GM13976 (cell line): Measurements from ENCODE around the gene JPT1.

ENCODE experiments used
- DNase-seq: peaks from one replicate; pipeline ENCODE4 v3.0.0; 2012; ENCODE audit warnings: low spot score
- in situ Hi-C: fragments of 300-500 bp; cut with MboI; formaldehyde crosslinking; loops from one replicate; pipeline ENCODE4 v1.12.0; 2022; ENCODE audit warnings: low sequenced_read_pairs, mixed read lengths, inconsistent platforms; ENCODE audit not compliant: unreplicated experiment
- TF ChIP-seq, protein P1 (sequence below): IDR thresholded peaks from 2 replicates; pipeline ENCODE4 v1.5.1; 2012; ENCODE audit warnings: borderline replicate concordance, mild to moderate bottlenecking; ENCODE audit not compliant: insufficient read depth; ENCODE audit errors: extremely low read depth, missing control alignments, control extremely low read depth

Gene JPT1

DNA sequence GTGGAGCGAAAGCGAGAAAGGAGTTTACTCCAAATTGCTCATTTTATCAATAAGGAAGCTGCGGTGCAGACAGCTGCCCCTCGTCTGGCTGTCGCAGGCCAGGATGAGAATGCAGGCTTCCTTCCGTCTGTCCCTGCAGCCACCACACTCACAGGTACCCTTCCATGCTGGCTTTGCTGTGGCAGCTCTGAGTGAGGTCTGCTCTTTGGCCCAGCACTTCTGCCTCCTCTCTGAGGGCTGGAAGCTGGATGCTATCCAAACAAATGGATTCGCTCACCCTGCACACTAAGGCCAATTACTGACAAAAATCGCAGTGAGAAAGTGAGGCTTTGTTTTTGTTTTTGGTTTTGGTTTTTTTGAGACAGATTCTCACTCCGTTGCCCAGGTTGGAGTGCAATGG is 37.6 kb downstream of the JPT1 start:
- TF ChIP-seq, protein P1, sequence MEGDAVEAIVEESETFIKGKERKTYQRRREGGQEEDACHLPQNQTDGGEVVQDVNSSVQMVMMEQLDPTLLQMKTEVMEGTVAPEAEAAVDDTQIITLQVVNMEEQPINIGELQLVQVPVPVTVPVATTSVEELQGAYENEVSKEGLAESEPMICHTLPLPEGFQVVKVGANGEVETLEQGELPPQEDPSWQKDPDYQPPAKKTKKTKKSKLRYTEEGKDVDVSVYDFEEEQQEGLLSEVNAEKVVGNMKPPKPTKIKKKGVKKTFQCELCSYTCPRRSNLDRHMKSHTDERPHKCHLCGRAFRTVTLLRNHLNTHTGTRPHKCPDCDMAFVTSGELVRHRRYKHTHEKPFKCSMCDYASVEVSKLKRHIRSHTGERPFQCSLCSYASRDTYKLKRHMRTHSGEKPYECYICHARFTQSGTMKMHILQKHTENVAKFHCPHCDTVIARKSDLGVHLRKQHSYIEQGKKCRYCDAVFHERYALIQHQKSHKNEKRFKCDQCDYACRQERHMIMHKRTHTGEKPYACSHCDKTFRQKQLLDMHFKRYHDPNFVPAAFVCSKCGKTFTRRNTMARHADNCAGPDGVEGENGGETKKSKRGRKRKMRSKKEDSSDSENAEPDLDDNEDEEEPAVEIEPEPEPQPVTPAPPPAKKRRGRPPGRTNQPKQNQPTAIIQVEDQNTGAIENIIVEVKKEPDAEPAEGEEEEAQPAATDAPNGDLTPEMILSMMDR: no peak
- in situ Hi-C loops: no loop called here
- DNase-seq: no peak

DNA sequence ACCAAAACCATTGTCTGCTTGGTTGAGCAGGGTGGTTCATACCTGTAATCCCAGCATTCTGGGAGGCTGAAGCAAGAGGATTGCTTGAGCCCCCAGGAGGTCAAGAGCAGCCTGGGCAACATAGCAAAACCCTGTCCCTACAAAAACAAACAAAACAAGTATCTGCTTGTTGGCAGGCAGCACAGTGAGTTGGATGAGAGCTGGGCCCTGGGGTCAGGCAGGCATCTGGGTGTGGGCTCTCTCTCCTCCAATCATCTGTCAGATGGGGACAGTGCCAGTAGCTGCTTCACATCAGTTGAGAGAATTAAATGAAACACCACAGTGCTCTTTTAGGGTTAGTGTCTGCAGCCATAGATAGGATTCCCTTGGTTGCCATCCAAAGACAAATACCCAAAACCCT is 38.8 kb downstream of the JPT1 start:
- TF ChIP-seq, protein P1: no peak
- in situ Hi-C loops: no loop called here
- no peak for DNase-seq

DNA sequence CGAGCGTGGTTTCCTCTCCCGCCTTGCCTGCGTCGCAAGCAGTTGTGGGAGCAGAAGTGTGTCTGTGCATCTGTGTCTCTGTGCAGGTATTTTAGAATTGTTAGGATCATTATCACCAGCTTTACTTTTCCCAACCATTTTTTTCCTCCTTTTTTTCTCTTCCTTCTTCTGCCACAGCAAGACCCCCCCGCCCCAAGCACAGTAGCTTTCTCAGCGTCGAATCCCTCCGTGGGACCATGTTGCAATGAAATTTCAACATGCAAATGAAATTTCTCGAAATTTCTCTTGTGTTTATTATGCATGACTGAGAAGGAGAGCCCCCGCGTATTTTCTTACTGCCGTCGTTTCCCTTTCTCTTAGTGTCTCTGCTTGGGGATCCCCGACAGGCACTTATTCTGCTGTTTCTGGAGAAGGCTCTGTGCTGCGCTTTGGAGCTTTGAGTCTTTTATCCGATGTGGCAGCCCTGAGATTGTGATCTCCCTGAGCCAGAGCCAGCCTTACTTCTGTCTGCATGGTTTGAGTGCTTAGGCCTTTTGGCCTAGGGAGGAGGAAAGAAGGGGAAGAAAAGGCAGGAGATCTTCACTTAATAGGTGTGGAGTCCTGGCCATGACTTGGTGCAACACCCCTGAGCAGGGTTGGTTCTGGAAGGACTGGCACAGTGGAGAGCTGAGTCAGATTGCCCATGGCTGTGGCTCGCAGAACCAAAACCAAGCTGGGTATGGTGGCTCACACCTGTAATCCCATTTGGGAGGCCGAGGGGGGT is 39.6 kb downstream of the JPT1 start:
- peak; percentile 76 for DNase-seq
- in situ Hi-C loops: no loop called here

DNA sequence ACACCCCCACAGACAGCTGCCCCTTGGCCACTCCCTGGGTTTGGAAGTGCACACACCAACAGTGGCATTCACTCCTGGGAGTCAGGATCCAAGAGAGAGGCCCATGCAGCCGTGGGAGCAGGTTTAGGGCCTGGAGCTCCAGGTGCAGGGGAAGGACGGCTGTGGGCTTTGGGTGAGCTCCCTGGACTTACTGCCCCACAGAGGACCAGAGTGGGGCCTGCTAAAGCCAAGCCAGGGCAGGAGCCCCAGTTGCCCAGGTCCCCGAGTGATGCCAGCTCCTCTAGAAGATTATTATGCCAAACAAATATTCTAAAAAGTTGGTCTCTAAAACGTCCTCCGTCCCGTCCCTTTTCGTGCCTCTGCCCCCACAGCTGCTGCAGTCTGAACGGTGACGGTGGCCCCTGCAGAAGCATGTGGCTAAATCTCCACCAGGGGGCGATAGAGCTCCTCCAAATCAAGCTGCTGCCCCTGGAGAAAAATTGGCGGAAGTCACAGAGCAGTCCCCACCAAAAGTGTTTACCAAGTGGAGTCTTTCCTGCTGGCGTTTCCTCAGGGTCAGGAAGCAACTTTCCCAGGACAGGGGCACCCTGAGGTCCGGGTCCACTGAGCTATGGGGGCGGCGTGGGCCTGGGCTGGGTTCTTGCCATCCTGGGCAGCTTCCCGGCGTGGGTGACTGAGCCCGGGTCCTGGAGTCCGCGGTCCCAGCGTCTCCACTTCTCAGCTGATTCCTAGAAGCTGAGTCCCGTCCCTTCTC is 40.3 kb downstream of the JPT1 start:
- TF ChIP-seq, protein P1: peak; percentile 85
- in situ Hi-C loops: no loop called here
- peak; percentile 90 for DNase-seq

More for the DNA sequence above, 39.6 kb downstream of the JPT1 start:
- TF ChIP-seq, protein P1: no peak

DNA sequence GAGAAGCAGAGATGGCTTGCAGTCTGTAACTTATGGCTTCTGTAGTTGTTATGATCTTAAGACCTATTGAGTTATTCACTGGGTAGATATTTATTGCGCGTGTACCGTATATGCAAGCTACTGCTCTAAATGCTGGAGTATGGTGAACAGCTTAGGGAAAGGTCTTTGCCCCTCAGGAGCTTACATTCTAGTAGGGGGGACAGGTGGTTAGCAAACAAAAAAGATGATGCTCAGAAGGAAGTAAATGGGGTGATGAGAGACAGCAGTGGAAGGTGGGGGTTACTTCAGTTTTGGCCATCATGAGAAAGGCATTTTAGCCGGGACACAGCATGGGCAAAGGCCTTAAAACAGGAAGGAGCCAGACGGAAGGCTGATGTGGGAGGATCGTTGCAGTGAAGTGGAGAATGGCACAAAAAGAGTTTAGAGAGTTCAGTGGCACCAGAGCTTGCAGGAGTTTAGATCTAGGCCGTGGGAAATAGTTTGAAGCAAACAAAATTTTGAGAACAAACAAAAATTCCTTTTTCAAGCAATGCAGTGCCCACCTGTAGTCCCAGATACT is 42.5 kb downstream of the JPT1 start:
- TF ChIP-seq, protein P1: no peak
- no peak for DNase-seq
- in situ Hi-C loops: no loop called here

DNA sequence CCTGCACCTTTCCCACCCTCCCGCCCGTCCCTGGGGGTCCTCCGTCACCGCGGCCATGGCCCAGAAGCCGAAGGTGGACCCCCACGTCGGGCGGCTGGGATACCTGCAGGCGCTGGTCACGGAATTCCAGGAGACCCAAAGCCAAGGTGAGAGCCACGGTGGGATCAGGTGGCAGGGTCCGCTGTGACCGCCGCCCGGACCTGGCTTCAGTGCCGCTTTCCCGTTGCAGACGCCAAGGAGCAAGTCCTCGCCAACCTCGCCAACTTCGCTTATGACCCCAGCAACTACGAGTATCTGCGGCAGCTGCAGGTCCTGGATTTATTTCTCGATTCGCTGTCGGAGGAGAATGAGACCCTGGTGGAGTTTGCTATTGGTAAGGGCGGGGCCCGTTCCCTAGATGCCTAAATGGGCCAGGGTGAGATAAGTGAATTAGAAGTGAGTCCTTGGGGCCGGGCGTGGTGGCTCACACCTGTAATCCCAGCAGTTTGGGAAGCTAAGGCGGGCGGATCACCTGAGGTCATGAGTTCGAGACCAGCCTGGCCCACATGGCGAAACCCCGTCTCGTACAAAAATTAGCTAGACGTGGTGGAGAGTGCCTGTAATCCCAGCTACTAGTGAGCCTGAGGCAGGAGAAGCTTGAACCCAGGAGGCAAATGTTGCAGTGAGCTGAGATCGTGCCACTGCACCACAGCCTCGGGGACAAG is 43.9 kb downstream of the JPT1 start:
- DNase-seq: no peak
- in situ Hi-C loops: no loop called here
- TF ChIP-seq, protein P1: no peak
